H9 (cell line): Measurements from ENCODE around the gene PKMYT1. TPM values are rescaled to one million over a fixed set of nuclear protein-coding genes. Genes with fewer than 3 reads are reported as not detected.

Experiments
- DNase-seq: peaks from one replicate; pipeline ENCODE4 v3.0.0-alpha.2; 2017
- H2AFZ ChIP-seq: one replicate; pipeline ENCODE4 v1.6.1; 2013; ENCODE audit warnings: mild to moderate bottlenecking, low read length, control low read depth, moderate library complexity
- H2AK5ac ChIP-seq: 2 replicates; pipeline ENCODE4 v1.6.1; 2013; ENCODE audit warnings: low read length, control low read depth, mixed read lengths; ENCODE audit not compliant: insufficient read length
- H2BK120ac ChIP-seq: one replicate; pipeline ENCODE4 v1.6.1; 2013; ENCODE audit warnings: low read depth, mild to moderate bottlenecking, low read length, control low read depth, inconsistent platforms; ENCODE audit not compliant: poor library complexity, severe bottlenecking
- H2BK12ac ChIP-seq: 2 replicates; pipeline ENCODE4 v1.6.1; 2013; ENCODE audit warnings: low read length, control low read depth, mixed read lengths, low read depth; ENCODE audit not compliant: insufficient read length
- H2BK15ac ChIP-seq: 2 replicates; pipeline ENCODE4 v1.6.1; 2013; ENCODE audit warnings: low read depth, low read length, control low read depth
- H2BK20ac ChIP-seq: one replicate; pipeline ENCODE4 v1.6.1; 2013; ENCODE audit warnings: low read depth, mild to moderate bottlenecking, low read length, control low read depth, inconsistent platforms; ENCODE audit not compliant: poor library complexity, severe bottlenecking
- H2BK5ac ChIP-seq: 2 replicates; pipeline ENCODE4 v1.6.1; 2013; ENCODE audit warnings: low read length, control low read depth, mixed read lengths; ENCODE audit not compliant: insufficient read length
- H3K14ac ChIP-seq: 2 replicates; pipeline ENCODE4 v1.6.1; 2013; ENCODE audit warnings: low read length, control low read depth; ENCODE audit not compliant: insufficient read depth
- H3K18ac ChIP-seq: 2 replicates; pipeline ENCODE4 v1.6.1; 2013; ENCODE audit warnings: low read depth, mild to moderate bottlenecking, mixed read lengths, low read length, control low read depth; ENCODE audit not compliant: insufficient read length
- H3K23ac ChIP-seq: 2 replicates; pipeline ENCODE4 v1.6.1; 2013; ENCODE audit warnings: low read length, control low read depth, mixed read lengths, low read depth; ENCODE audit not compliant: insufficient read length
- H3K23me2 ChIP-seq: 2 replicates; pipeline ENCODE4 v1.6.1; 2013; ENCODE audit warnings: low read depth, mild to moderate bottlenecking, mixed read lengths, low read length, control low read depth; ENCODE audit not compliant: insufficient read length, poor library complexity, severe bottlenecking
- H3K27ac ChIP-seq: 2 replicates; pipeline ENCODE4 v1.5.1; 2013; ENCODE audit warnings: low read length, control low read depth, mixed read lengths, low read depth; ENCODE audit not compliant: insufficient read length
- H3K27me3 ChIP-seq: 2 replicates; pipeline ENCODE4 v1.6.1; 2013; ENCODE audit warnings: low read length, control low read depth, inconsistent platforms; ENCODE audit not compliant: insufficient read depth
- H3K4ac ChIP-seq: 2 replicates; pipeline ENCODE4 v1.6.1; 2013; ENCODE audit warnings: low read depth, mild to moderate bottlenecking, control low read depth, inconsistent platforms, low read length, moderate library complexity
- H3K4me1 ChIP-seq: 2 replicates; pipeline ENCODE4 v1.6.1; 2013; ENCODE audit warnings: low read length, control low read depth, inconsistent platforms; ENCODE audit not compliant: insufficient read depth
- H3K4me2 ChIP-seq: 2 replicates; pipeline ENCODE4 v1.6.1; 2013; ENCODE audit warnings: low read length, control low read depth, mixed read lengths; ENCODE audit not compliant: insufficient read length, insufficient read depth
- H3K56ac ChIP-seq: 2 replicates; pipeline ENCODE4 v1.6.1; 2013; ENCODE audit warnings: low read depth, mild to moderate bottlenecking, mixed read lengths, low read length, control low read depth; ENCODE audit not compliant: insufficient read length
- H3K79me1 ChIP-seq: 2 replicates; pipeline ENCODE4 v1.6.1; 2013; ENCODE audit warnings: low read depth, mild to moderate bottlenecking, moderate library complexity, low read length, control low read depth, inconsistent platforms; ENCODE audit not compliant: insufficient read depth, poor library complexity, severe bottlenecking
- H3K79me2 ChIP-seq: 2 replicates; pipeline ENCODE4 v1.6.1; 2013; ENCODE audit warnings: low read length, control low read depth, inconsistent platforms; ENCODE audit not compliant: insufficient read depth
- H3K9ac ChIP-seq: 2 replicates; pipeline ENCODE4 v1.6.1; 2013; ENCODE audit warnings: low read length, control low read depth, mixed read lengths; ENCODE audit not compliant: insufficient read length; ENCODE audit errors: extremely low read depth
- H3K9me3 ChIP-seq: one replicate; pipeline ENCODE4 v1.6.1; 2013; ENCODE audit warnings: low read depth, low read length, inconsistent platforms; ENCODE audit not compliant: control insufficient read depth
- H3T11ph ChIP-seq: one replicate; pipeline ENCODE4 v1.6.1; 2013; ENCODE audit warnings: mild to moderate bottlenecking, low read length, control low read depth, inconsistent platforms
- H4K20me1 ChIP-seq: one replicate; pipeline ENCODE4 v1.6.1; 2013; ENCODE audit not compliant: control insufficient read depth, insufficient read length, insufficient read depth
- H4K5ac ChIP-seq: 2 replicates; pipeline ENCODE4 v1.6.1; 2013; ENCODE audit warnings: low read depth, mild to moderate bottlenecking, mixed read lengths, low read length, control low read depth; ENCODE audit not compliant: insufficient read length
- H4K8ac ChIP-seq: replicated peaks from 2 replicates; pipeline ENCODE4 v1.6.1; 2013; ENCODE audit warnings: low read length, control low read depth, mixed read lengths, low read depth; ENCODE audit not compliant: insufficient read length
- H4K91ac ChIP-seq: 2 replicates; pipeline ENCODE4 v1.6.1; 2013; ENCODE audit warnings: low read depth, mild to moderate bottlenecking, moderate library complexity, mixed read lengths, low read length, control low read depth; ENCODE audit not compliant: insufficient read length
- H3K27ac Mint-ChIP-seq, 3 experiments: 2 replicates in 2 of 3; 3 replicates in 1 of 3; pipeline ENCODE4 v1.8.0; 2020 to 2021; ENCODE audit warnings: mixed read lengths in 3 of 3, mild to moderate bottlenecking in 1 of 3, moderate library complexity in 1 of 3
- H3K27me3 Mint-ChIP-seq: 2 replicates; pipeline ENCODE4 v1.8.0; 2021; ENCODE audit warnings: low read depth, mild to moderate bottlenecking, moderate library complexity, mixed read lengths
- H3K36me3 Mint-ChIP-seq, 3 experiments: 2 replicates in 2 of 3; 3 replicates in 1 of 3; pipeline ENCODE4 v1.8.0; 2020 to 2021; ENCODE audit warnings: low read depth in 3 of 3, mixed read lengths in 3 of 3; ENCODE audit not compliant: insufficient read depth in 1 of 3
- H3K4me1 Mint-ChIP-seq, 2 experiments: 2 replicates each; pipeline ENCODE4 v1.8.0; 2020; ENCODE audit warnings: mixed read lengths in 2 of 2
- H3K4me3 Mint-ChIP-seq, 2 experiments: 2 replicates in 1 of 2; 3 replicates in 1 of 2; pipeline ENCODE4 v1.8.0; 2020 to 2021; ENCODE audit warnings: mild to moderate bottlenecking in 2 of 2, mixed read lengths in 2 of 2, moderate library complexity in 1 of 2
- H3K9me3 Mint-ChIP-seq, 2 experiments: 2 replicates in 1 of 2; 3 replicates in 1 of 2; pipeline ENCODE4 v1.8.0; 2020; ENCODE audit warnings: mild to moderate bottlenecking in 2 of 2, mixed read lengths in 2 of 2, moderate library complexity in 1 of 2
- CTCF ChIP-seq: fragments of 200-600 bp; sonication (generic); conservative IDR thresholded peaks from 3 replicates; pipeline ENCODE4 v1.8.0; 2021; ENCODE audit warnings: antibody characterized with exemption, mild to moderate bottlenecking
- WGBS: extraction: QIAGEN DNeasy Blood & Tissue Kit; methylation state at CpG from one replicate; pipeline ENCODE4 v1.1.7; 2013; ENCODE audit warnings: missing lambda C conversion rate, low lambda C conversion rate, mixed read lengths; ENCODE audit not compliant: insufficient read length; ENCODE audit errors: extremely low coverage; 5-methylcytosine and 5-hydroxymethylcytosine counted together
- total RNA-seq: library from RNA; stranded (reverse); gene quantifications from 2 replicates; pipeline ENCODE4 v1.2.1, GENCODE V29; 2021

PKMYT1 gene
- total RNA-seq, 1 experiment from 2014 or later, result 114 TPM

- H4K5ac ChIP-seq, result no peak overlapping the region
- Mint-ChIP-seq H3K36me3 (peaks cover 0 to 7% (median 0%) of the 10 kb centered on the region in 3 experiments; a peak in 3 of 7 replicates), H3K4me3 (no peak overlapping the region; a peak in 1 of 5 replicates), H3K27ac (no peak overlapping the region; a peak in 2 of 7 replicates), H3K4me1 (peaks cover 6 to 30% of the 10 kb centered on the region in 2 experiments), H3K27me3 (no peaks in the 10 kb centered on the region; the same call in none of the 2 replicates), H3K9me3 (no peaks in the 10 kb centered on the region)
- peaks cover 2% of the 10 kb centered on the region for H4K20me1 ChIP-seq
- H3K4me1 ChIP-seq, result no peaks in the 10 kb centered on the region
- H2BK15ac ChIP-seq, result no peak overlapping the region
- no peak overlapping the region for H3K23ac ChIP-seq
- no peak overlapping the region for H4K8ac ChIP-seq
- H3K14ac ChIP-seq, result no peak overlapping the region
- H3K18ac ChIP-seq, result no peak overlapping the region
- H4K91ac ChIP-seq, result no peak overlapping the region
- H3K4ac ChIP-seq, result no peak overlapping the region
- DNase-seq, result no peak
- H3T11ph ChIP-seq, result no peak overlapping the region
- H3K79me1 ChIP-seq, result no peaks in the 10 kb centered on the region
- no CpG with 5 or more reads among the region's 6 CpGs for WGBS
- H3K9ac ChIP-seq, result no peak overlapping the region
- no peaks in the 10 kb centered on the region for H3K79me2 ChIP-seq
- no peak overlapping the region for H2AK5ac ChIP-seq
- no peak overlapping the region for H3K27ac ChIP-seq
- no peaks in the 10 kb centered on the region for H3K27me3 ChIP-seq
- H3K23me2 ChIP-seq, result no peaks in the 10 kb centered on the region
- H3K9me3 ChIP-seq, result no peaks in the 10 kb centered on the region
- TF ChIP-seq CTCF, result no peak
- no peak overlapping the region for H2BK120ac ChIP-seq
- no peak overlapping the region for H2BK5ac ChIP-seq
- no peak overlapping the region for H3K56ac ChIP-seq
- no peak overlapping the region for H2BK20ac ChIP-seq
- no peak overlapping the region for H2BK12ac ChIP-seq
- H2AFZ ChIP-seq, result no peak overlapping the region
- H3K4me2 ChIP-seq, result no peak overlapping the region
Measured at GRCh38 chr16:2999929-3000328, 19.7 kb upstream of the PKMYT1 start.
